Immature natural killer cell (primary cell): ENCODE data around the gene ANK3. TPM values are rescaled to one million over a fixed set of nuclear protein-coding genes. Genes with fewer than 3 reads are reported as not detected.
A peak's percentile ranks its signal among the peaks of the same experiment; 100 is the strongest.

ENCODE experiments used
- DNase-seq, 3 donors: peaks; one replicate each; pipeline ENCODE4 v3.0.0; 2022; ENCODE audit warnings: mixed read lengths in 1 of 3
- H3K27ac Mint-ChIP-seq, 6 donors: one replicate each; pipeline ENCODE4 v1.8.0; 2020; ENCODE audit warnings: mixed read lengths in 6 of 6, mild to moderate bottlenecking in 5 of 6, inconsistent platforms in 4 of 6, moderate library complexity in 3 of 6
- H3K27me3 Mint-ChIP-seq, 3 donors: one replicate each; pipeline ENCODE4 v1.8.0; 2020 to 2021; ENCODE audit warnings: low read depth in 3 of 3, mild to moderate bottlenecking in 3 of 3, mixed read lengths in 3 of 3, moderate library complexity in 3 of 3, inconsistent platforms in 1 of 3
- H3K36me3 Mint-ChIP-seq, 3 donors: one replicate each; pipeline ENCODE4 v1.8.0; 2020; ENCODE audit warnings: mixed read lengths in 3 of 3, inconsistent platforms in 2 of 3, mild to moderate bottlenecking in 2 of 3
- H3K4me1 Mint-ChIP-seq, 2 donors: one replicate each; pipeline ENCODE4 v1.8.0; 2020; ENCODE audit warnings: inconsistent platforms in 2 of 2, mild to moderate bottlenecking in 2 of 2, mixed read lengths in 2 of 2, moderate library complexity in 1 of 2
- H3K4me3 Mint-ChIP-seq, 5 donors: one replicate each; pipeline ENCODE4 v1.8.0; 2020; ENCODE audit warnings: mild to moderate bottlenecking in 5 of 5, mixed read lengths in 5 of 5, inconsistent platforms in 3 of 5, moderate library complexity in 3 of 5
- H3K9me3 Mint-ChIP-seq, 6 donors: one replicate each; pipeline ENCODE4 v1.8.0; 2020; ENCODE audit warnings: mild to moderate bottlenecking in 6 of 6, mixed read lengths in 6 of 6, inconsistent platforms in 4 of 6, moderate library complexity in 3 of 6
- polyA plus RNA-seq, 3 donors: library from polyadenylated mRNA; unstranded; fragments of 300-500 nt; fragmentation: Illumina TruSeq; gene quantifications; one replicate each; pipeline ENCODE4 v1.2.3, GENCODE V29; 2021

ANK3 gene
- polyA plus RNA-seq, 3 donors from 2014 or later: 2.1 to 2.4 TPM; not detected in 1

GRCh38 chr10:60238759-60239100 is 150.9 kb downstream of the ANK3 start:
- Mint-ChIP-seq H3K27ac (peak overlapping the region in 3 of 6 donors; percentile 54 to 93 (median 76)), H3K36me3 (no peaks in the 10 kb centered on the region), H3K9me3 (peaks cover 0 to 2% (median 0%) of the 10 kb centered on the region in 6 donors), H3K4me1 (peaks cover 24 to 29% of the 10 kb centered on the region in 2 donors), H3K27me3 (no peaks in the 10 kb centered on the region), H3K4me3 (peak overlapping the region in 2 of 5 donors; percentile 33 to 90)
- no peak for DNase-seq

GRCh38 chr10:60237977-60238758 is 151.5 kb downstream of the ANK3 start:
- H3K36me3 Mint-ChIP-seq: no peaks in the 10 kb centered on the region
- peak overlapping the region; percentile 45 to 90 (median 75) for H3K4me3 Mint-ChIP-seq
- no peaks in the 10 kb centered on the region for H3K27me3 Mint-ChIP-seq
- peak overlapping the region; percentile 27 to 93 (median 77) for H3K27ac Mint-ChIP-seq
- no peaks in the 10 kb centered on the region for H3K9me3 Mint-ChIP-seq
- DNase-seq: peak in 1 of 3 donors; percentile 24
- peaks cover 24 to 29% of the 10 kb centered on the region in 2 donors for H3K4me1 Mint-ChIP-seq

DNA sequence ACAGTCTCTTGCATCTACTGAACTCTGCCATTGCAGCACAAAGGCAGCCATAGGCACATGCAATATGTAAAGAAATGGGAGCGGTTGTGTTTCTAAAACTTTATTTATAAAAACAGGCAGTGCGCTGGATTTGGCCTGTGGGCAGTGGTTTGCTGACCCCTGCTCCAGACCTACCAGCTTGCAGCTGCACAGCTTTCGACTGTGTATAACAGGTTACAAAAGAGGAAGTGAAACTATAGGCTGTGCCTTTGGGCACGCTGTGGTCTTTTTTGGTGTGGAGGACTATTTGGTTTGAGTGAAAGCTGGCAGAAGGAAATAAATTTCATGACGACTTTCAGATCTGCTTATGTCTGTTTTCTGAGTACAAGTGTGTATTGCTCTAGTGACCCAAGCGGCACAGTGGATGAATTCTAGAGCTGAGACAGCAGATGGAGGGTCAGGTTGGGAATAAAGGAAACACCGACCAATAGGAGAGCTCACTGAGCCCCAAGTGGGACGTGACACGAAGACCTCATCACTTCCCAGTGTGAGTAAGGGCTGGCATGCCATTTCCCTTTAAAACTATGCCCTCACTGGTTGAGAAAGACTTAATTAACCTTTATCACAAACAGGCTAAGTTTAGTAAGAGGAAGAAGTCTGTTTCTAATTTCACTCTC is 152.7 kb downstream of the ANK3 start:
- Mint-ChIP-seq H3K4me1 (peaks cover 24 to 29% of the 10 kb centered on the region in 2 donors), H3K4me3 (peak overlapping the region; percentile 79 to 90 (median 84)), H3K9me3 (no peaks in the 10 kb centered on the region), H3K27ac (peak overlapping the region; percentile 77 to 93 (median 88)), H3K36me3 (no peaks in the 10 kb centered on the region), H3K27me3 (no peaks in the 10 kb centered on the region)
- DNase-seq: peak; percentile 39 to 53 (median 42)

DNA sequence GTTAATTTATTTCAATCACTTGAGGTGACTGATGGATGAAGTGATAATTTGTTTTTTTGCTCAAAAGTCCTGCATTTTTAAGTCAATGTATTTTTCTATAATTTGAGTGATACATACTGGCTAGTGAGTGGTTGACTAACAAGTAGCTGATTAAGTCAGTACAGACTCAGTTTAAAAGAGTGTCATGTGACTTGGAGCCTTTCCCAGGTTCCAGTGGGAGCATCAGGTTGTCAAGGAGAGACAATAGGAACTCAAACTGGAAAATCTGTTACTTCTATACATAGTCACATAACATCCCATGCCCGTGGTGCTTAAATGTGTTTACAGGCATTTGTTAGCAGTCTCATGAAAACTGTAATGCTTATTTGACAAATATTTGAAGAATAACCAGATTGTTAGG is 154.7 kb downstream of the ANK3 start:
- peaks cover 24 to 29% of the 10 kb centered on the region in 2 donors for H3K4me1 Mint-ChIP-seq
- no peaks in the 10 kb centered on the region for H3K9me3 Mint-ChIP-seq
- DNase-seq: no peak
- no peaks in the 10 kb centered on the region for H3K36me3 Mint-ChIP-seq
- H3K27ac Mint-ChIP-seq: no peak overlapping the region
- H3K4me3 Mint-ChIP-seq: no peak overlapping the region
- H3K27me3 Mint-ChIP-seq: peaks cover 0 to 2% (median 0%) of the 10 kb centered on the region in 3 donors

GRCh38 chr10:60234551-60234950 is 155.1 kb downstream of the ANK3 start:
- H3K27ac Mint-ChIP-seq: no peak overlapping the region
- no peak overlapping the region for H3K4me3 Mint-ChIP-seq
- peaks cover 0 to 2% (median 0%) of the 10 kb centered on the region in 3 donors for H3K27me3 Mint-ChIP-seq
- H3K4me1 Mint-ChIP-seq: peaks cover 24 to 29% of the 10 kb centered on the region in 2 donors
- no peaks in the 10 kb centered on the region for H3K9me3 Mint-ChIP-seq
- DNase-seq: no peak
- no peaks in the 10 kb centered on the region for H3K36me3 Mint-ChIP-seq

GRCh38 chr10:60230892-60231291 is 158.8 kb downstream of the ANK3 start:
- H3K9me3 Mint-ChIP-seq: no peaks in the 10 kb centered on the region
- no peaks in the 10 kb centered on the region for H3K4me1 Mint-ChIP-seq
- H3K27me3 Mint-ChIP-seq: peaks cover 0 to 3% (median 0%) of the 10 kb centered on the region in 3 donors
- H3K36me3 Mint-ChIP-seq: no peaks in the 10 kb centered on the region
- no peak overlapping the region for H3K4me3 Mint-ChIP-seq
- no peak overlapping the region for H3K27ac Mint-ChIP-seq
- DNase-seq: no peak

- Mint-ChIP-seq H3K4me1 (no peaks in the 10 kb centered on the region), H3K36me3 (no peaks in the 10 kb centered on the region), H3K27me3 (peaks cover 0 to 1% (median 0%) of the 10 kb centered on the region in 3 donors), H3K4me3 (no peak overlapping the region), H3K27ac (no peak overlapping the region), H3K9me3 (no peaks in the 10 kb centered on the region)
- no peak for DNase-seq
Observed at GRCh38 chr10:60224066-60224705, 165.5 kb downstream of the ANK3 start.

DNA sequence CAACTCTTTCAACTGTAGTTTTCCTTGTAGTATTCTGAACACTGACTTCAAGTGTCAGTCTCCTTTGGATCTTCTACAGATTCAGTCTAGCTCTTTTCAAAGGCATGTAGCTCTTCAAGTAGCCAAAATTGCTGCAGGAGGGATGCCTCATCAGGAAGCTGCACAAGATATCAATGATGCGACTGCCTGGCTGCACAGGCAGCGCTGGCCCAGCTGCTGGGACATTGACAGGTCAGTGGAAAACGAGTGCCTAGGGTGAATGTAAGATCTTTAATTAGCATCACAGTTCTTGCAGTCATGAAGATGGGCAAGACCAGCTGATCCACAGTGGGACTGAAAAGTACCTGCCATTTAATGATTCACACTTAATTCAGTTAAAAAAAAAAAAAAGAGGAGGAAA is 167.6 kb downstream of the ANK3 start:
- Mint-ChIP-seq H3K27ac (no peak overlapping the region), H3K4me3 (no peak overlapping the region), H3K4me1 (no peaks in the 10 kb centered on the region), H3K36me3 (no peaks in the 10 kb centered on the region), H3K27me3 (peaks cover 0 to 2% (median 0%) of the 10 kb centered on the region in 3 donors), H3K9me3 (no peaks in the 10 kb centered on the region)
- DNase-seq: no peak

GRCh38 chr10:60212195-60212594 is 177.5 kb downstream of the ANK3 start:
- no peak overlapping the region for H3K4me3 Mint-ChIP-seq
- H3K9me3 Mint-ChIP-seq: peaks cover 0 to 4% (median 0%) of the 10 kb centered on the region in 6 donors
- DNase-seq: no peak
- no peak overlapping the region for H3K27ac Mint-ChIP-seq
- H3K36me3 Mint-ChIP-seq: peaks cover 0 to 3% (median 0%) of the 10 kb centered on the region in 3 donors
- H3K4me1 Mint-ChIP-seq: peaks cover 3 to 6% of the 10 kb centered on the region in 2 donors
- peaks cover 0 to 9% (median 4%) of the 10 kb centered on the region in 3 donors for H3K27me3 Mint-ChIP-seq

- DNase-seq: no peak
- Mint-ChIP-seq H3K27me3 (peaks cover 0 to 7% (median 0%) of the 10 kb centered on the region in 3 donors), H3K27ac (no peak overlapping the region), H3K9me3 (peaks cover 0 to 4% (median 0%) of the 10 kb centered on the region in 6 donors), H3K36me3 (peaks cover 0 to 3% (median 0%) of the 10 kb centered on the region in 3 donors), H3K4me3 (no peak overlapping the region), H3K4me1 (peaks cover 3 to 6% of the 10 kb centered on the region in 2 donors)
Observed at GRCh38 chr10:60209874-60210570, 179.7 kb downstream of the ANK3 start.

- no peak overlapping the region for H3K27ac Mint-ChIP-seq
- H3K36me3 Mint-ChIP-seq: peaks cover 0 to 3% (median 0%) of the 10 kb centered on the region in 3 donors
- peaks cover 0 to 4% (median 0%) of the 10 kb centered on the region in 6 donors for H3K9me3 Mint-ChIP-seq
- H3K4me3 Mint-ChIP-seq: no peak overlapping the region
- no peak for DNase-seq
- peaks cover 3 to 6% of the 10 kb centered on the region in 2 donors for H3K4me1 Mint-ChIP-seq
- peaks cover 0 to 7% (median 0%) of the 10 kb centered on the region in 3 donors for H3K27me3 Mint-ChIP-seq
Observed at GRCh38 chr10:60208676-60209269, 180.9 kb downstream of the ANK3 start.

GRCh38 chr10:60207894-60208293 is 181.8 kb downstream of the ANK3 start:
- no peak overlapping the region for H3K4me3 Mint-ChIP-seq
- H3K27ac Mint-ChIP-seq: no peak overlapping the region
- peaks cover 0 to 4% (median 0%) of the 10 kb centered on the region in 6 donors for H3K9me3 Mint-ChIP-seq
- DNase-seq: no peak
- peaks cover 0 to 3% (median 0%) of the 10 kb centered on the region in 3 donors for H3K36me3 Mint-ChIP-seq
- H3K4me1 Mint-ChIP-seq: peaks cover 3 to 6% of the 10 kb centered on the region in 2 donors
- peaks cover 0 to 7% (median 0%) of the 10 kb centered on the region in 3 donors for H3K27me3 Mint-ChIP-seq

DNA sequence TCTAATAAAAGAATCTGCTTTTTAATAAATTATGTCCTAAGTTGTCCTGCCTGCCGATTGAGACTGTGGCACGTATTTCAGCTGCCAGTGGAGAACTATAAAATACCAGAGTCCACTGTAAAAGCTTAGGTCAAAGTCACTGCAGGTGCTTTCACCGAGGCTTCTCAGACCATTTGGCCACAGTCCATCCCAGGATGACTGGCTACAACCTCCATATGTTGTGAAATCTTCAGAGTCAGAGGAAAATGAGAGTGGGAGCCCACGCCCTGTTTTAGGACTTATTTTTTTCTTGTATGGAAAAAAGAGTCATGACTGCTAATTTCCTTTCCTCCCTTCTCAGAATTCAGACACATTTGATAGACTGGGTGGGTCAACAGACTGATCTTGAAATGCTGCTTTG is 182.9 kb downstream of the ANK3 start:
- no peaks in the 10 kb centered on the region for H3K9me3 Mint-ChIP-seq
- peaks cover 3 to 6% of the 10 kb centered on the region in 2 donors for H3K4me1 Mint-ChIP-seq
- peaks cover 0 to 2% (median 0%) of the 10 kb centered on the region in 3 donors for H3K27me3 Mint-ChIP-seq
- H3K27ac Mint-ChIP-seq: no peak overlapping the region
- DNase-seq: no peak
- no peak overlapping the region for H3K4me3 Mint-ChIP-seq
- no peaks in the 10 kb centered on the region for H3K36me3 Mint-ChIP-seq
